Activated T-cell treated with anti-CD3 and anti-CD28 coated beads, Interleukin-2, amount 50 U/mL, for 24 hours (primary cell): Measurements from ENCODE around the gene CRYBB1.

ENCODE experiments used
- DNase-seq: peaks from one replicate; pipeline ENCODE4 v3.0.0-alpha.2; 2020
- H3K27ac Mint-ChIP-seq: 2 replicates; pipeline ENCODE4 v1.8.0; 2020; ENCODE audit warnings: mild to moderate bottlenecking, mixed read lengths
- H3K27me3 Mint-ChIP-seq: 2 replicates; pipeline ENCODE4 v1.8.0; 2020; ENCODE audit warnings: mixed read lengths
- H3K36me3 Mint-ChIP-seq: 2 replicates; pipeline ENCODE4 v1.8.0; 2020; ENCODE audit warnings: low read depth, mixed read lengths
- H3K4me1 Mint-ChIP-seq: 2 replicates; pipeline ENCODE4 v1.8.0; 2020; ENCODE audit warnings: low read depth, mixed read lengths
- H3K4me3 Mint-ChIP-seq: 2 replicates; pipeline ENCODE4 v1.8.0; 2020; ENCODE audit warnings: mild to moderate bottlenecking, moderate library complexity, mixed read lengths
- H3K9me3 Mint-ChIP-seq: 2 replicates; pipeline ENCODE4 v1.8.0; 2020; ENCODE audit warnings: mixed read lengths

CRYBB1 gene

GRCh38 chr22:26617271-26618199 lies at the start of gene CRYBB1:
Gene CRYBB1 (minus strand): TSS chr22:26618027. CDS start chr22:26616319, 1,708 bp downstream.
- Mint-ChIP-seq H3K4me1 (peaks cover 1% of the 10 kb centered on the region), H3K4me3 (no peak within 1 kb of the TSS), H3K36me3 (no peaks in the 10 kb centered on the region), H3K27me3 (no peaks in the 10 kb centered on the region), H3K9me3 (no peaks in the 10 kb centered on the region), H3K27ac (no peak within 1 kb of the TSS)
- no peak for DNase-seq

- peaks cover 72% of the 10 kb centered on the region for H3K4me1 Mint-ChIP-seq
- H3K4me3 Mint-ChIP-seq, result no peak overlapping the region
- H3K27ac Mint-ChIP-seq, result peak overlapping the region; percentile 73
- H3K9me3 Mint-ChIP-seq, result no peaks in the 10 kb centered on the region
- H3K36me3 Mint-ChIP-seq, result peaks cover 29% of the 10 kb centered on the region
- no peak for DNase-seq
- H3K27me3 Mint-ChIP-seq, result no peaks in the 10 kb centered on the region
These were observed 49.3 kb upstream of the CRYBB1 start for GRCh38 chr22:26667140-26667539.

- DNase-seq, result no peak
- peak overlapping the region; percentile 71 for H3K4me3 Mint-ChIP-seq
- no peaks in the 10 kb centered on the region for H3K9me3 Mint-ChIP-seq
- H3K4me1 Mint-ChIP-seq, result peaks cover 65% of the 10 kb centered on the region
- H3K36me3 Mint-ChIP-seq, result peaks cover 28% of the 10 kb centered on the region
- H3K27ac Mint-ChIP-seq, result peak overlapping the region; percentile 91
- H3K27me3 Mint-ChIP-seq, result no peaks in the 10 kb centered on the region
These were observed 48.0 kb upstream of the CRYBB1 start for GRCh38 chr22:26665813-26666231.

GRCh38 chr22:26663374-26663923 lies 45.6 kb upstream of the CRYBB1 start:
- H3K27ac Mint-ChIP-seq, result peak overlapping the region; percentile 24
- H3K4me3 Mint-ChIP-seq, result no peak overlapping the region
- H3K4me1 Mint-ChIP-seq, result peaks cover 56% of the 10 kb centered on the region
- peaks cover 22% of the 10 kb centered on the region for H3K36me3 Mint-ChIP-seq
- no peaks in the 10 kb centered on the region for H3K27me3 Mint-ChIP-seq
- no peaks in the 10 kb centered on the region for H3K9me3 Mint-ChIP-seq
- no peak for DNase-seq

GRCh38 chr22:26662160-26662559 lies 44.3 kb upstream of the CRYBB1 start:
- peaks cover 63% of the 10 kb centered on the region for H3K4me1 Mint-ChIP-seq
- no peak for DNase-seq
- no peak overlapping the region for H3K4me3 Mint-ChIP-seq
- H3K27me3 Mint-ChIP-seq, result peaks cover 5% of the 10 kb centered on the region
- H3K36me3 Mint-ChIP-seq, result peaks cover 17% of the 10 kb centered on the region
- peak overlapping the region; percentile 13 for H3K27ac Mint-ChIP-seq
- no peaks in the 10 kb centered on the region for H3K9me3 Mint-ChIP-seq

- no peak for DNase-seq
- H3K36me3 Mint-ChIP-seq, result peaks cover 14% of the 10 kb centered on the region
- peaks cover 60% of the 10 kb centered on the region for H3K4me1 Mint-ChIP-seq
These were observed 43.2 kb upstream of the CRYBB1 start for GRCh38 chr22:26660961-26661578.

GRCh38 chr22:26660356-26660755 lies 42.5 kb upstream of the CRYBB1 start:
- DNase-seq, result no peak
- Mint-ChIP-seq H3K4me1 (peaks cover 52% of the 10 kb centered on the region), H3K27me3 (peaks cover 5% of the 10 kb centered on the region), H3K4me3 (no peak overlapping the region), H3K9me3 (no peaks in the 10 kb centered on the region), H3K27ac (no peak overlapping the region), H3K36me3 (peaks cover 10% of the 10 kb centered on the region)

More at GRCh38 chr22:26660961-26661578, 43.2 kb upstream of the CRYBB1 start:
- Mint-ChIP-seq H3K9me3 (no peaks in the 10 kb centered on the region), H3K27me3 (peaks cover 5% of the 10 kb centered on the region), H3K4me3 (no peak overlapping the region), H3K27ac (no peak overlapping the region)

- Mint-ChIP-seq H3K27ac (peak overlapping the region; percentile 93), H3K4me1 (peaks cover 39% of the 10 kb centered on the region), H3K36me3 (peaks cover 6% of the 10 kb centered on the region), H3K9me3 (no peaks in the 10 kb centered on the region), H3K27me3 (peaks cover 5% of the 10 kb centered on the region), H3K4me3 (peak overlapping the region; percentile 83)
- peak; percentile 84 for DNase-seq
These were observed 41.0 kb upstream of the CRYBB1 start for GRCh38 chr22:26658671-26659478.

GRCh38 chr22:26658161-26658560 lies 40.3 kb upstream of the CRYBB1 start:
- DNase-seq, result no peak

GRCh38 chr22:26656891-26657851 lies 39.3 kb upstream of the CRYBB1 start, which contains the start of gene MIAT:
Gene MIAT (plus strand): TSS chr22:26657588.
- H3K36me3 Mint-ChIP-seq, result no peaks in the 10 kb centered on the region
- peak; percentile 74 for DNase-seq
- no peaks in the 10 kb centered on the region for H3K9me3 Mint-ChIP-seq
- peak within 1 kb of the TSS; percentile 93 for H3K27ac Mint-ChIP-seq
- H3K4me3 Mint-ChIP-seq, result peak within 1 kb of the TSS; percentile 83
- peaks cover 5% of the 10 kb centered on the region for H3K27me3 Mint-ChIP-seq
- H3K4me1 Mint-ChIP-seq, result peaks cover 33% of the 10 kb centered on the region

More at GRCh38 chr22:26658161-26658560, 40.3 kb upstream of the CRYBB1 start:
- Mint-ChIP-seq H3K27me3 (peaks cover 5% of the 10 kb centered on the region), H3K27ac (peak overlapping the region; percentile 93), H3K36me3 (peaks cover under 1% of the 10 kb centered on the region), H3K4me1 (peaks cover 33% of the 10 kb centered on the region), H3K9me3 (no peaks in the 10 kb centered on the region), H3K4me3 (peak overlapping the region; percentile 83)

GRCh38 chr22:26651815-26652214 lies 34.0 kb upstream of the CRYBB1 start:
- Mint-ChIP-seq H3K27me3 (no peaks in the 10 kb centered on the region), H3K27ac (no peak overlapping the region), H3K4me3 (no peak overlapping the region), H3K4me1 (peaks cover 43% of the 10 kb centered on the region), H3K36me3 (no peaks in the 10 kb centered on the region), H3K9me3 (no peaks in the 10 kb centered on the region)
- DNase-seq, result no peak

- H3K27ac Mint-ChIP-seq, result no peak overlapping the region
- no peaks in the 10 kb centered on the region for H3K9me3 Mint-ChIP-seq
- no peak overlapping the region for H3K4me3 Mint-ChIP-seq
- peaks cover 2% of the 10 kb centered on the region for H3K27me3 Mint-ChIP-seq
- peaks cover 48% of the 10 kb centered on the region for H3K4me1 Mint-ChIP-seq
- DNase-seq, result no peak
- H3K36me3 Mint-ChIP-seq, result no peaks in the 10 kb centered on the region
These were observed 33.0 kb upstream of the CRYBB1 start for GRCh38 chr22:26650722-26651421.
